ENCODE results near the gene COL5A3.

COL5A3 gene

DNA sequence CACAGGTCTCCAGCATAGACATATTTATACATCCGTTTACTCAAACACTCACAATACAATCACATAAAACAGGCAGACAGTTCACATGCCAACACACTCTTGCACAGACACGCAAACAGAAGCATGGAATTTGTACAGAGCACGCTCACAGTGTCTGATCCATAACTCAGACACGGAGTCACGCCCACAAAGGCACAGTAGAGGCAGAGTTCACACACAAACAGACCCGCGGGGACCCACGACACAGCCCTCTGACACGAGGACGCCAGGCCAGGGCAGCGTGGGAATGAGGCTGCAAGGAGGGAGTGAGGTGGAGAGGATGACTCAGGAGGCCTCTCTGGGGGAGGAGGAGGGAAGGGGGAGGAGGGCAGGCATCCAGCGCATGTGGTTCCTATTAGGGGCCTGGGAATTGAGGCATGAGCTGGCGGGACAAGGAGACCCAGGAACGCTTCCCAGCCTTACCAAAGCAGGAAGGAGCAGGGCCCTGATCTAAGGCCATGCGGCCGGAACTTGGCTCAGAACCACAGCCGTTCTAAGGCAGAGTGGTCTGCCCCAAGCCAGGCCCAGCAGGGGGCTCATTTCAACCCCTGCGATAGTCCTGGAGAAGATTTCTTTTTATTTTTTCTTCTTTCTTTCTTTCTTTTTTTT lies 64.9 kb downstream of the COL5A3 start:
- TF ChIP-seq POLR2AphosphoS5 (IDR thresholded peaks at IDR 0.05; ENCODE audit: low read depth, low read length) (no peak), TAF1 (IDR thresholded peaks at IDR 0.05; ENCODE audit: borderline replicate concordance, low read depth, low read length) (no peak), POLR2A (IDR thresholded peaks at IDR 0.05; ENCODE audit: low read depth, low read length) (no peak)
- no peak for DNase-seq (ENCODE audit: insufficient read length)
- no peak for FAIRE-seq

DNA sequence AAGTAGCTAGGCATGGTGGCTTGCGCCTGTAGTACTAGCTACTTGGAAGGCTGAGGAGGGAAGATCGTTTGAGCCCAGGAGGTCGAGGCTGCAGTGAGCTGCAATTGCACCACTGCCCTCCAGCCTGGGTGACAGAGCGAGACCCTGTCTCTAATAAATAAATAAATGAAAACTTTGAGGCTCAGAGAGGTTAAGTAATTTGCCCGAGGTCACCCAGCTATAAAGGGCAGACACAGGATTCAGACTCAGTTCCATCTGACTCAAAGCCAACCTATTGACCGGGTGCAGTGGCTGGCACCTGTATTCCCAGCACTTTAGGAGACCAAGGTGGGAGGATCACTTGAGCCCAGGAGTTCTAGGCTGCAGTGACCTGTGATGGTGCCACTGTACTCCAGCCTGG lies 66.6 kb downstream of the COL5A3 start:
- TF ChIP-seq TAF1 (IDR thresholded peaks at IDR 0.05; ENCODE audit: borderline replicate concordance, low read depth, low read length), result no peak
- no peak for TF ChIP-seq POLR2AphosphoS5 (IDR thresholded peaks at IDR 0.05; ENCODE audit: low read depth, low read length)
- TF ChIP-seq POLR2A (IDR thresholded peaks at IDR 0.05; ENCODE audit: low read depth, low read length), result no peak
- no peak for DNase-seq (ENCODE audit: insufficient read length)
- no peak for FAIRE-seq

DNA sequence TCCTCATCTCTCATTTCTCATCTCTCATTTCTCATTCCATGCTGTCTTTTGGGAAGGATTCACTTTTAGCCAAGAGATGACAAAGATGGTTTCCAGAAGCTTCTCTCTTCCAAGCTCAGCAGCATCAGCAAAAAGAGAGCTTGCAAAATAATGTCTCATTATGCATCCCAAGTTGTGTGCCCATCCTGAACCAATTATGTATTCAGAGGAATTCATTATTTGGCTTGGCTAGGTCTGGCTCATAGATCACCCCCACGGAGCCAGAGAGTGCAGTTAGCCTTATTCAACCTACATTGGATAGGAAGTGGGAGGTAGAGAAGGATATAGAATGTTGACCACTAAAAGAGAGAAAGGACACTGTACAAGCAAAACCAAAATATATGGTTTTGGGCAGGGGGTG lies 68.6 kb downstream of the COL5A3 start:
- TF ChIP-seq POLR2AphosphoS5 (IDR thresholded peaks at IDR 0.05; ENCODE audit: low read depth, low read length) (no peak), TAF1 (IDR thresholded peaks at IDR 0.05; ENCODE audit: borderline replicate concordance, low read depth, low read length) (no peak), POLR2A (IDR thresholded peaks at IDR 0.05; ENCODE audit: low read depth, low read length) (no peak)
- DNase-seq (ENCODE audit: insufficient read length) (no peak), FAIRE-seq (no peak)

DNA sequence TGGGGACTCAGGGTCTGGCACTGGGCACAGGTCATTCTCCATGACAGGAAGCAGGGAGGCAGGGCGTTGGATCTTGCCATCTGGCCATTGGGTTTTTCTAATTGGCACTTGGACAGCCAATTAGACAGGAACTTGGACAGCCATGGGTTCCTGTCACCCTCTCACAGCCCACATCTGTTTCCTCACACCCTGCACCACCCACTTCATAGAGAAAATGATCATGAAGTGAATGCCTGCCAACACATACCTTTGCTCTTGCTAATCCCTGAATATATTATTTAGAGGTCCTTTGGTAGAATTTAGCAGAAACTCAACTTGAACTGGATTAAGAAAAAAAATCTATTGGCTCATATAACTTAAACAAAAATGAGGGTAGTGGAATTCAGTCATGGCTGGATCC lies 69.1 kb downstream of the COL5A3 start:
- DNase-seq (ENCODE audit: insufficient read length) (no peak), FAIRE-seq (no peak)
- TF ChIP-seq POLR2AphosphoS5 (IDR thresholded peaks at IDR 0.05; ENCODE audit: low read depth, low read length) (no peak), TAF1 (IDR thresholded peaks at IDR 0.05; ENCODE audit: borderline replicate concordance, low read depth, low read length) (no peak), POLR2A (IDR thresholded peaks at IDR 0.05; ENCODE audit: low read depth, low read length) (no peak)

DNA sequence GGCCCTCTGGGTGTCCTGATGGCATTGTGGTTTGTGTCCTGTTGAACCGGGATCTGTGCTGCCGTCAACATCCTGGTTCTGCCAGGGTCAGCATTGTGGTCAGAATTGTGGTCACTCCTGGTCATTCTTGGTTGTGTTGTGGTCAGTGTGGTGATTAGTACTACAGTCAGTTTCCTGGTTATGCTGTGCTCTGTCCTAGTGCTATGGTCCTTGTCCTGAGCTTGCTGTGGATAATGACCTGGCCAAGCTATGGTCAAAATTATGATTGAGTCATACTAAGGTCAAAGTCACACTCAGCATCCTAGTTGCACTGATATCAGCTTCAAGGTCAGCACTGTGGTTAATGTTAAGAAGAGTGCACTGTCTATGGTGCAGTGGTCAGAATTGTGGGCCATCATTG lies 69.5 kb downstream of the COL5A3 start:
- TF ChIP-seq TAF1 (IDR thresholded peaks at IDR 0.05; ENCODE audit: borderline replicate concordance, low read depth, low read length), result no peak
- no peak for TF ChIP-seq POLR2AphosphoS5 (IDR thresholded peaks at IDR 0.05; ENCODE audit: low read depth, low read length)
- no peak for TF ChIP-seq POLR2A (IDR thresholded peaks at IDR 0.05; ENCODE audit: low read depth, low read length)
- no peak for DNase-seq (ENCODE audit: insufficient read length)
- no peak for FAIRE-seq

DNA sequence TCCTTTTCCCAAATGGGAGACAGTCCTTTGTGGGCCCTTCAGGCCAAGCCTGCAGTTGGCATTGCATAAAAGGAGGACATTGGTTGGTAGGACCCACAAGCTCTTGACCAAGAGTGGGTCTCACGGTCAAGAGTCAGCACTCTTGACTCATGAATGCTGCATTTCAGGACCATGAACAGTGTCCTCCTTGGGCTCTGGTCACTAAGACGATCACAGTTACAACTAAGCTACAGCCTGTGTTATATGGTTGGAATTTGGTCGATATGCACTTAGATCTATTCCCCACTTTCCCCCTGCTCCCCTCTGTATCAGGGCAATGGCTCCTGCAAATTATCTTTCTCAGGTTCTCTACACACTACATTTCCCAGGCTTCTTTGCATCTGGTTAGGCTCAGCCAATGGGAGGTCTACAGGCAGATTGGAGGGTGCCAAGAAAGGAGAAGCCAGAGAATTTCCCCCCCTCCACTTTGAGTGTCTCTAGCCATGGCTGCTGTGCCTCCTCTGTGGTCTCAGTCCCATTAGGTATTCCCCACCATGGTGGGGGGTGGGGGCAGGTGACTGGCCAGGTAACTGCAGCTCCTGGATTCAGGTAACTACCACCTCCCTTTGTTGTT lies 70.9 kb downstream of the COL5A3 start:
- no peak for FAIRE-seq
- TF ChIP-seq TAF1 (IDR thresholded peaks at IDR 0.05; ENCODE audit: borderline replicate concordance, low read depth, low read length) (no peak), POLR2AphosphoS5 (IDR thresholded peaks at IDR 0.05; ENCODE audit: low read depth, low read length) (no peak)
- DNase-seq (ENCODE audit: insufficient read length), result no peak

DNA sequence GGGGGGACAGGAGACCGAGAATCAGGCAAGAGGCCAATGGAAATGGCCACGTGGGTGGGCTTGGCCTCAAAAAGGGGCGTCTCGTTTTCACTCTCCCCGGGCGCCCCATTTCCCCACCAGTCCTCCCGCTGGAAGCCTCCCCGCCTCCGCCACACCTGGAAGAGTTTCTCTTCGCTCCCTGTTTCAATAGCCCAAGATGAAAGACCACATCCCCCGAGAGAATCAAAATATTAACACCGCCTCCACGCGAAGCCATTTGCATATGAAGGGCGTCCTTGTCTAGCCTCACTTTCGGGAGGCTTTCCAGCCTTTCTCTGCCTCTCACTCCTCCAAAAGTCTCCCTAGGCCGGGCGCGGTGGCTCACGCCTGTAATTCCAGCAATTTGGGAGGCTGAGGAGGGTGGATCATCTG lies 73.3 kb downstream of the COL5A3 start:
- no peak for FAIRE-seq
- no peak for TF ChIP-seq POLR2A (IDR thresholded peaks at IDR 0.05; ENCODE audit: low read depth, low read length)
- TF ChIP-seq TAF1 (IDR thresholded peaks at IDR 0.05; ENCODE audit: borderline replicate concordance, low read depth, low read length), result no peak
- no peak for TF ChIP-seq POLR2AphosphoS5 (IDR thresholded peaks at IDR 0.05; ENCODE audit: low read depth, low read length)
- DNase-seq (ENCODE audit: insufficient read length), result no peak

DNA sequence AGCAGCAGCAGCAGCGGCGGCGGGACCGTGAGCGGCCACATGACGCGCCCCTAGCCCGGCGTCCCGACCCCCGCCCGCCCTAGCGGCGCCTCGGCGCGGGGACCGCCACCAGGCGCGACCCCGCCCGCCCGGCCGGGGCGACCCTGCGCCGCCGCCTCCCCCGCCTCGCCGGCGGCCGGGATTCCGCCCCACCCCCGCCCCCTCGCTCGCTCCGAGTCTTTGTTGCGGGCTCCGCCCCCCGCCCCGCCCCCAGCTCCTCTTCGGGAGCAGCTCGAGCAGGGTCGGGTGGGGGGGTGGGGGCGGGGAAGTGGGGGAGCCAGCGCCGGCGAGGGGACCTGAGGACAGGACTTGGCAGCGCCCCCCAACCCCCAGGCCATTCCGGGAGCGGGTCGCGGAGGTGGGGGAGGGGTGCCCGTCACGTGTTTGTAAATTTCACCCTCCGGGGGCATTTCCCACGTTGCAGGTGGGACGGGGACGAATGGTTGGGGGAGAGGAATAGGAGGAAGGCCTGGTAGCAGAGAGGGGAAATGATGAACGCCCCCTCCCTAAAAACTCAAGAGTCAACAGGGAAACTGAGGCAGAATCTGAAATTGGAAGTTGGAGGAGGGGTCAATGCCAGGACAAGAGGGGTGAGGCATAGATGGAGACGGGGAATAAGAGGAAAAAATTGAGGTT lies 73.8 kb downstream of the COL5A3 start, which contains the start of gene OLFM2:
Gene OLFM2, minus strand, starts transcription at position 190 of the 675 bp plus-strand sequence. Its CDS starts 149 bp downstream, at position 41.
- TF ChIP-seq TAF1 (IDR thresholded peaks at IDR 0.05; ENCODE audit: borderline replicate concordance, low read depth, low read length) (no peak), POLR2A (IDR thresholded peaks at IDR 0.05; ENCODE audit: low read depth, low read length) (no peak), POLR2AphosphoS5 (IDR thresholded peaks at IDR 0.05; ENCODE audit: low read depth, low read length) (no peak)
- FAIRE-seq, result no peak
- no peak for DNase-seq (ENCODE audit: insufficient read length)

DNA sequence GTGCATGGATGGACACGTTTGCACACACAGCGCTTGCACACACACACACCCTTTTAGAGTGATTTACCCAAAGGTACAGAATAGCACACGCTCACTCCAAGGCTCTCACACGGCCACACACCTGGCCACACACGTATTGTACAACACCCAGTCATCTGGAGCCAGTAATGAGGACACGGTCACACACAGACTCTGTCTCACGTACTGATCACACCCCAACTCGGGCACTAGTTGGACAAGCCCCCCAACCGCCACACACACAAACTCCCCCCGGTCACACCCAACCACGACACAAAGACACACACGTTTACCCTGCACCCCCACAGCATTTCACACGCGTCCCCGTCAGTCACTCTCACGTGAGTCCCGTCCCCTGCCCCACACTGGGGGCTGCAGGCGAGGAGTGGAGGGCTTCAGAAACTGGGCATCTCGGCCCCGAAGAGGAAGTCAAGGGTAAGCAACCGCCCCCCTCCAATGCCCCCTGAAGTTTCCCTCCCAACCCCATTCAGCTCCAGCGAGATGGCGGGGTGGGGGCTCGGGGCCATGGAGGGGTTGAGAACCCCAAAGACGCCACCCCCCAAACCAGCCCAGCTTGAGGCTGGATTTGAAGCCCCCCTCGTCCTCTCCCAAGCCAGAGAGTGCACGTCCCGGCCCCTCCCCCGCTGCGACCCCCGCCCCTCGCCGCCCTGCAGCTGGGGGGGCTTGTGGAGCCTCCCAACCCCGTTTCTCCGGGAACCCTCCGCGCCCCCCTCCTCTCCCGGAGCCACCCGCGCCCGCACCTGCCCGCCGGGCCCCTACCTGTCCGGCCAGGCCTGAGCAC lies 74.6 kb downstream of the COL5A3 start:
- FAIRE-seq (peak; percentile 51), DNase-seq (ENCODE audit: insufficient read length) (no peak)
- TF ChIP-seq POLR2A (IDR thresholded peaks at IDR 0.05; ENCODE audit: low read depth, low read length), result no peak
- TF ChIP-seq POLR2AphosphoS5 (IDR thresholded peaks at IDR 0.05; ENCODE audit: low read depth, low read length), result no peak
- TF ChIP-seq TAF1 (IDR thresholded peaks at IDR 0.05; ENCODE audit: borderline replicate concordance, low read depth, low read length), result no peak

DNA sequence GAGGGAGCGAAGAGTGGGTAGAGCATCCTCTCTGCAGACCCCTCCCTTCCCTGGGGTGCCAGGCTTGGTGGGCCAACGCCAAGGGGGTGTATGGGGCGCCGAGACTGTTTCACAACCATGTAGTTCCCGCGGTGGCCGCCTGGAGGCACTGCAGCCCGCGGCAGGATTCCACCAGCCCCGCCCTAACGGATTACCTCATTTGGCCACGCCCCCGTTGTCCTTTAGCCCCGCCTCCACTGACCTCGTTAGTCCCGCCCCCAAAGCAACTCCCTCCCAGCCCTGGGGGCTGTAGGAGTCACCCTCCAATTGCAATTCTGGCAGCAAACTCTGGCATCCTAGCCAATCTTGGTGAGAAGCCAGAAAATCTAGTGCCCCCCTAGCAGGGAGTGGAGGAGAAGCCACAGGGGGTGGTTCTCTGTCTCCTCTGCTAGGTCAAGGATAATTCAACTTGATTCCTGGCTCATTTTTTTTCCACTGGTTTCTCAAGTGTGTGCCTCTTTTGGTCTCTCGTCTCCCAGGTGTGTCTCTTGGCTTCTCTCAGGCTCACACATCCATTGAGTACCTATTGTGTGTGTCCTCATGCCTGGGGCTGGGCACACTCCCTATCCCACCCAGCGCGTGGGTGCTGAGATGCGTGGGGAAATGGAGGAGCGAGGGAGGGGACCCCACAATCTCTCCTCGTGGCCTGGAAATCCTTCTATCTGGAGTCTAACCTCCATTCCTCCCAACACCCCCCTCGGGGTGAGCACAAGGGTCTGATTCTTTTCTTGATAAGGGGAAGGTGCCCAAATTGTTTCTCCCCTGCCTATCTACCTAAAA lies 76.0 kb downstream of the COL5A3 start:
- no peak for TF ChIP-seq POLR2AphosphoS5 (IDR thresholded peaks at IDR 0.05; ENCODE audit: low read depth, low read length)
- TF ChIP-seq POLR2A (IDR thresholded peaks at IDR 0.05; ENCODE audit: low read depth, low read length), result no peak
- TF ChIP-seq TAF1 (IDR thresholded peaks at IDR 0.05; ENCODE audit: borderline replicate concordance, low read depth, low read length), result no peak
- FAIRE-seq (peak; percentile 90), DNase-seq (ENCODE audit: insufficient read length) (peak; percentile 59)

Measured in GM12892 (cell line).